HK-2 (cell line): ENCODE results near the gene FAM161B.
"Not testable (repeated sequence)": the region's sequence is repeated elsewhere in the genome, so short reads cannot be mapped to it uniquely, and the experiment has no call there.

Source experiments
- DNase-seq: peaks from one replicate; pipeline ENCODE4 v3.0.0-alpha.2; 2018; ENCODE audit not compliant: unreplicated experiment

The FAM161B gene

DNA sequence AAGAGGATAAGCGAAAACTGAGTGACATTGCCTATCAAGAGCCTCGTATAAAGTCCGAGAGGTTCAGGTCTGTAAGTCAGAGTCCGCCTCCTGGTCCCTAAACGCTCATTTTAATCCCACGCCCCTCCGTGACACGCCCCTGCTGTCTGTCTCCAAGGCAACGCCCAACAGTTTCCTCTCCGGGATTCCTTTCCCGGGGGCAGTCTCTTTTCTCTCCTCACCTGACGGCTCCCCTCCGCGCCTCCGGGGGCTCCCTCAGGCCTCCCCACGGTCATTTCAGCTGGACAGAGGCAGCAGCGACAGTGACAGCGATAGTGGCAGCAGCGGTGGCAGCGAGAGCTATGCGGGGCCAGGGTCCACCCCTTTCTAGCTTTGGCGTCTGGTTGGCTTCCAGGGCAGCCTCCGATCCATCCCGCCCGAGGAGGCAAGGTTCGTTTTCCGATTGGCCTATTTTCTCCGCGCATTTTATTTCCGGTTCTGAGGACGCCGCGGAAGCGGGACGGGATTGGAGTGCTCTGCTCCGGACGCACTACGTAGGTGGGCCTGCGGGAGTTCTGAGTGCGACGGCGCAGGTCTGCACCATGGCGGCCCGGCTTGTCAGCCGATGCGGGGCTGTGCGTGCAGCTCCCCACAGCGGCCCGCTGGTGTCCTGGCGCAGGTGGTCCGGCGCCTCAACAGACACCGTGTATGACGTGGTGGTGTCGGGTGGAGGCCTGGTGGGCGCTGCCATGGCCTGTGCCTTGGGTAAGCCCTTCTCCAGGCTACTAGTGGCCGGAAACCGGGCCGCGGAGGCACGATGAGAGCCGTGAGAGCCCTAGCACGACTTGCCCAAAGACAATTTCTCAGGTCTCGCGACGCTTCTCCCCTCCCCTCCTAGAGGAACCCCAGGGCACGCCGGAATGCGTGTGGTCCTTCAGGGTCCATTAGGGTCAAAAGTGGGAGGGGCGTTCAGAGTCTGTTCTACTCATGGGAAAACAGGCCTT is at the start of gene FAM161B, which contains the start of gene COQ6:
Gene FAM161B (minus strand): TSS at position 343 of the 983 bp plus-strand sequence. CDS start 68 bp downstream, at position 275.
Gene COQ6 (plus strand): TSS at position 551 of the 983 bp plus-strand sequence. CDS start 31 bp downstream, at position 582.
- peak; percentile 95 for DNase-seq

GRCh38 chr14:73998726-73999125 is 48.8 kb upstream of the FAM161B start:
- no peak for DNase-seq

GRCh38 chr14:73997944-73998447 is 48.1 kb upstream of the FAM161B start:
- DNase-seq, result no peak

DNA sequence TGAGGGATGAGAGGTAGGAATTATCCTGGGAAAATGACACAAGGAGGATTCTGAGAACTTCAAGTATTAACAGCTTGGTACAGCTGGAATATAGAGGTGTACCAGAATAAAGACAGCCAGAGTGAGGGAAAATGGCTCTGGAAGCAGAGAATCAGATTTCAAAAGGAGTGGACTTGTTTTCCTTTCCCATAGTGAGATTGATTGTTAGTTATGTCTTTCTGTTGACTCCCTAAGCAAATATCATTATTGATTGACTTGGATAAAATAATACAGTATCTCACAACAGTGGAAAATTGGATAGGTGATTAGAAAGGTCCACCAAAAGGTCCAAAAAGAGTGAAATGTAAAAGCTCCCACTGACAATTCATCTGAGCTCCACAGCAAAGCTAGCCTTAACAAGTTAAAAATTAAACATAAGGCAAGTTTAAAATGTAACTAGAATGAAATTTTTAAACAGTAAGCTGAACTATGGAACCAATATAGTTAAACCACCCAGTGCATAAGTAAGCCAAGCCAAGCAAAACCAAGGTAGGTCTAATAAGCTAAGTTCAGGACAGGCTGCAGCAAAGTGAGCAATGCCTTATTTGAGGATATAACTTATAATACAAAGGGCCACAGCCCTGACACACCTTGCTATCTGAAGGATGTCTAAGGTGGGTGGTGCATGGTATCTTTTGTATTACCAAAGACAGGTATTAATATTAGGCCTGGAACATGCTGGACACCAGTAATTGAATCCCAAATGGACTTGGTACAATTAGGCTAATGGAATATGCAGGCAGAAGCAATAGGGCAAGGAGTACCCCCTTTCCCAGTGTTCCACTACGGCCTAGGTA is 47.4 kb upstream of the FAM161B start:
- no peak for DNase-seq

DNA sequence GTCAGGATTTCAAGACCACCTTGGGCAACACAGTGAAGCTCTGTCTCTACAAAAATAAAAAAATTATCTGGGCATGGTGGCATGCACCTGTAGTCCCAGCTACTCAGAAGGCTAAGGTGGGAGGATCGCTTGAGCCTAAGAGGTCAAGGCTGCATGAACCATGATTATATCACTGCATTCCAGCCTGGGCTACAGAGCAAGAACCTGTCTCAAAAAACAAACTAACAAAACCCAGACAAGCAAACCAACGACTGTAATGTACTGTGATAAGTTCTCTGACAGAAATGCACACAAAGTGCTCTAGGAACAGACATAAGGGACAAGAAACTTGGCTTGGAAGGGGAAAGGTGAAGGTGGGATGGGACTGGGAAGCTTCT is 46.8 kb upstream of the FAM161B start:
- DNase-seq, result no peak

DNA sequence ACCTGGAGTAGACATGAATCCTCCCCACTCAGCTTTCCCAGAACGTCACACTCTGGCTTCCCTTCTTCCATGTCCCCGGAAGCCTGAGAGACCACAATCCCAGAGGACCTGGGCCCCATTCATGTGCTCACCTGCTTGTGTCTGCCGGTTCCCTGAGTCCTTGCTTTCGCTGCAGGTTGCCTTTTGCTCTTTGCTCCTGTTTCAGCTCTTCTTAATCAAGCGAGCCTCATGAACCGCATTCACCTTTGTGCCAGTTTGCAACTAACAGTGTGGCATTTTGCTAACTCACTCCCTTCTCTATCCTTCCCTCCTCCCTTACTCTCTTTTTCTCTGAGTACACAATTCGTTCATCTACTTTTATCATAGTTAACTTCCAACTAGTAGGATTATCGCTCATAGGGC is 46.1 kb upstream of the FAM161B start:
- no peak for DNase-seq

GRCh38 chr14:73994926-73995325 is 45.0 kb upstream of the FAM161B start:
- not testable (repeated sequence) for DNase-seq

GRCh38 chr14:73991092-73991491 is 41.2 kb upstream of the FAM161B start:
- no peak for DNase-seq

GRCh38 chr14:73988656-73989055 is 38.8 kb upstream of the FAM161B start:
- DNase-seq, result not testable (repeated sequence)

- DNase-seq, result no peak
Observed at GRCh38 chr14:73988065-73988464, 38.2 kb upstream of the FAM161B start.

GRCh38 chr14:73977896-73978295 is 28.0 kb upstream of the FAM161B start:
- DNase-seq, result no peak

DNA sequence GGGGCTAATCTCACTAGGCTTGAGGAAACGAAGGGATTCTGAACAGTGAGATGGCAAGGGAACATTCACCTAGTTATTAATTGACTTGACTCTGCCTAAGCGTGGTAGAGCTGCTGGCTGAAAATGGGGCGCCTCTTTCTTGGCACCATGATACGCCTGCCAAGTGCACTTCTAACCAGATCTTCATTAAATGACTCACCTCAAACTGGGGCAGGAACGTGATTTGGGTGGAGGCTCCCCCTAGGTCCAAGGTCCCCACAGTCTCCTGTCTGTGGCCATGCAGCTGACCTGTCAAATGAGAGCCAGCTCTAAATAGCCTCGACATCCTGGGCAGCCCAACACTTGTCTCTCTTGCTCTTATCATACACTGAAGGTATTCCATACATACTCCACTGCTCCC is 26.2 kb upstream of the FAM161B start:
- DNase-seq, result no peak

DNA sequence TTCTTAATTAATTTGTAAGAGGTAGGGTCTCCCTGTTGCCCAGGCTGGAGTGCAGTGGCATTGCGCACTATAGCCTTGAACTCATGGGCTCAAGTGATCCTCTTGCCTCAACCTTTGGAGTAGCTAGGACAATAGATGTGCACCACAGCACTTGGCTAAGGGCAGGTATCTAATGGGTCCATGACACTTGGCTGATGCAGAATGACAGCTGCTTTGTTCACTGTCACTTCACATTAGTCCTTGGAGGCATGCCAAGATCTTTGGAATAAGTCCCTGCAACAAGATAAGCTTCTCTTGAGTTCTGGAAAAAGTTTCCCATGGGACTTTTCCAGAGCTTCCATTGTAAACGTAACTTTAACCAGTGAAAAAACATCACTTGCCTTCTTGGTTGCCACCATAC is 23.6 kb upstream of the FAM161B start:
- no peak for DNase-seq

DNA sequence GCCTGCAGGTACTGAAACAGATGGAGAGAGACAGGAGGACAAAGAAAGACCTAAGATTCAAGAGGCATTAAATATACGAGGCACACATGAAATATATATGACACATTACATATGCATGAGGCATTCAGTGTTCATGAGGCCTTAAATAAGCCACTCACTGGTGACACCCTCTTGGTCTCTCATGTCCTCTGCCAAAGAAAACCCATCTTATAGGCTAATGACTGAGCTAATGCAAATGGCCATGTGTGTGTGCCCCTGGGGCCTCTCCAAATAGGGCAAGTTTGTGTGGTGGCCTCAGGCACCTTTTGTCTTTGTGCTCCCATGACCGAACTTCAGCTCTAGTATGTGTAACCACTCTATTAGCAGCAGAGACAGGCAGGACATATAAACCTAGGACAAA is 19.0 kb upstream of the FAM161B start:
- DNase-seq, result no peak

DNA sequence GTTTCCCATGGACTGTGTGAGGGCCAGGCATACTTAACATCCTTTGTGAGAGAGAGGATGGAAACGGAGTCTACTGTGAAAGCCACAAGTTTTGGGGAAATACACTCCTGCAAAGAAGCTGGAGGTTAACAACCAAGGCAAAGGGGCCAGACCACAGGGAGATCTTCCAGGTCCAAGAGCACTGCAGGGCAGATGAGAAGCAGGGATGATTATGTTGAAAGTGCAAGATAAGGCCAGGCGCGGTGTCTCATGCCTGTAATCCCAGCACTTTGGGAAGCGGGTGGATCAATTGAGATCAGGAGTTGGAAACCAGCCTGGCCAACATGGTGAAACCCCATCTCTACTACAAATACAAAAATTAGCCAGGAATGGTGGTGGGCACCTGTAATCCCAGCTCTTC is 15.3 kb upstream of the FAM161B start:
- no peak for DNase-seq

- DNase-seq, result no peak
Observed at GRCh38 chr14:73961192-73961591, 11.3 kb upstream of the FAM161B start.

DNA sequence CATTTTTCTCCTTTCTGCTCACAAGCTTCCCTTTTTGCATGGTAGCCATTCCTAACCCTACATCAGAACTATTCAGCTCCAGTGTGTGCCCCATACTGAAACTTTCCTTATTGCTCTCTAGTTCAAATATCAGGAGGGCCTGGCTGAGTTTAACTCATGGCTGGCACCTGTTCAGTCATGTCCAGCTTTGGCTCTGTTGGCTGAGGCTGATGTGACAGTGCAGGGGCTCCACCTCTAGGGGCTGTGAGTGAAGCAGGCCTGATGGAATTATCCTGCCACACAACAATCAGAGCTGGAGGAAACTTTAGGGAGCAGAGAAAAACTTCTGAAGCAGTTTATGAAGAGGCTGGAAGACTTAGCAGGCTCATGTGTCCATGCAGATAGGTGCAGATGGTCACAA is 8.7 kb upstream of the FAM161B start:
- no peak for DNase-seq

DNA sequence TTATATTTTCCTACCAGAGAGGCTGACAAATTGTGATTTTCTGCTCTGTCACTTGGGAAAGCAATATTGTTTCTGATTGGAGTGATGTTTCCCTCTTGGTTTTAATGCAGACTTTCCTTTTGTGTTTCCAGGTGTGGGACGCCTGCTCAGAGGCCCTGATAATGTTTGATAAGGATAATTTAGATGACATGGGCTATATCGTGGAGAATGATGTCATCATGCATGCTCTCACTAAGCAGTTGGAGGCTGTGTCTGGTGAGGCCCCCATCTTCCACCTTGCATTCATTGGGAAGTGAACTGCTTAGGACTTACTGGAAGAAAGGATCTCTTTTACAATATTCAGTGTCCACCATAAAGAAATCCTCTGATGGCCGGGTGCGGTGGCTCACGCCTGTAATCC is 5.8 kb upstream of the FAM161B start:
- DNase-seq, result no peak

DNA sequence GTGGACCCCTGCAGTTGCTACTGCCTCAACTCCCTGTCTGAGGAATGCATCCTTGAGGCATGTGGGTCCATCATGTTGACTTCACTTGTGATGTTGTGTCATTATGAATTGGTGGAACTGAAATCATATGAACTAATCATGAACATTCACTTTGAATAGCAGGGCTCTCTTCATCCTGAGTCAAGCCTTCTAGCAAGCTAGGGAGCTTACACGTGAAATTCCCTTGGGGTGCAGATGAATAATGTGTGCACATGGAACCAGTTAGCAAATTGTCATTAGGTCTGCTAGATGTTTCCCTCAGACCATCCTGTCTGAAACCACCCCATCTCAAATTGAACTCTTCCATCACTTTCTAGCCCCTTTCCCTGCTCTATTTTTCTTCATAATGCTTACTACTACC is 3.8 kb upstream of the FAM161B start:
- DNase-seq, result no peak

GRCh38 chr14:73945159-73945670 is 4.7 kb downstream of the FAM161B start:
- no peak for DNase-seq

- peak; percentile 10 for DNase-seq
Observed at GRCh38 chr14:73944432-73945158, 5.3 kb downstream of the FAM161B start.
